HG03575 (cell line): Measurements from ENCODE around the gene TCAIM.

ENCODE experiments used
- ATAC-seq: cut with Tn5 transposase; IDR thresholded peaks from one replicate; pipeline ENCODE4 v1.9.1; 2021; ENCODE audit not compliant: unreplicated experiment, insufficient number of reproducible peaks, low FRiP score; ENCODE audit errors: extremely low read depth

TCAIM gene, protein sequence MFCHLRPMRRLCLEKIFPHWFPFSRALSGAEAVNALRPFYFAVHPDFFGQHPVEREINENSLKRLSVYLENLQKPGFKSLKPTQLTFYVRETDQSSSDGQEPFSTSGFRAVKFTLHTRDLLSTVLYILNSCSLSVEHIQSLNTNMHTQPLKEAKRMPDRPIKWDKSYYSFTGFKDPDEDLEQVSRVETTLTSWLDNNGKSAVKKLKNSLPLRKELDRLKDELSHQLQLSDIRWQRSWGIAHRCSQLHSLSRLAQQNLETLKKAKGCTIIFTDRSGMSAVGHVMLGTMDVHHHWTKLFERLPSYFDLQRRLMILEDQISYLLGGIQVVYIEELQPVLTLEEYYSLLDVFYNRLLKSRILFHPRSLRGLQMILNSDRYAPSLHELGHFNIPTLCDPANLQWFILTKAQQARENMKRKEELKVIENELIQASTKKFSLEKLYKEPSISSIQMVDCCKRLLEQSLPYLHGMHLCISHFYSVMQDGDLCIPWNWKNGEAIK

DNA sequence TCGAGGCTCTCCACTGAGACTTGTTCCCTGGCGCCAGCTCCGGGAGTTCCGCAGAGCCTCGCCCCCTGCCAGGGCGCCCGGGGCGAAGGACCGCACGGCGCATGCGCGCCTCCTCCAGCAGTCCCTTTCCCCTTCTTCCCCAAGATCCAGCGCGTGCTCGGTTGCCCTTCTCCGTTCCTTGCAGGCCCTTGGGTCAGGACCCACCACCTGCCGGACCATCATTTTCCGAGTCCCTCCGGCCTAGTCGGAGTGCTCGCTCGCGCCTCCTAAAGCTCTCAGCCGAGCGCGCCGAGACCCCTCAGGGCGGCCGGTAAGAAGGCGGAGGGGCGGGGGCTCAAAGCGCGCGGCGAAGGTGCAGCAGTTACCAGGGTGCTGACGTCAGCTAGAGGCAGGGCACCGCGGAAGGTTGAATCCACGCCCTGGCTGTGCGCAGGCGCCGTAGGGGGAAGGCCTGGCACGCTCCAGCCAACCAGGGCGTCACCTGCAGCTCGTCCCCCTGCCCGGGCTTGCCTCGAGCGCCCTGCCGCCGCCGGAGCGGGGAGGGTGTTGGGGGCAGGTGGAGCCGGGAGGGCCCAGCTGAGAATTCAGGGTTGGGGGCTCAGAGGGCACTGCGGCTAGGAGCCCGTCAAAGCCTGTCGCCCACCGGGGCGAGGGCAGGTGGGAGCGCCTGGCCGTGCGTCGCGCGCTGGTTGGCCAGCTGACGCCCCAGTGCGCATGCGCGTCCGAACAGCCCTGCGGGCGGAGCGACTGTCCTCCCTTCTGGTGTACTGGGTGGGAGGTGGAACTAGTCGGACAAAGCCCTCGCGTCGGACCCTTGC is at the start of gene TCAIM:
TCAIM (plus strand) TSS at position 757 of the 818 bp plus-strand sequence. CDS start 16,017 bp downstream, outside the sequence.
- ATAC-seq, result peak; percentile 62

DNA sequence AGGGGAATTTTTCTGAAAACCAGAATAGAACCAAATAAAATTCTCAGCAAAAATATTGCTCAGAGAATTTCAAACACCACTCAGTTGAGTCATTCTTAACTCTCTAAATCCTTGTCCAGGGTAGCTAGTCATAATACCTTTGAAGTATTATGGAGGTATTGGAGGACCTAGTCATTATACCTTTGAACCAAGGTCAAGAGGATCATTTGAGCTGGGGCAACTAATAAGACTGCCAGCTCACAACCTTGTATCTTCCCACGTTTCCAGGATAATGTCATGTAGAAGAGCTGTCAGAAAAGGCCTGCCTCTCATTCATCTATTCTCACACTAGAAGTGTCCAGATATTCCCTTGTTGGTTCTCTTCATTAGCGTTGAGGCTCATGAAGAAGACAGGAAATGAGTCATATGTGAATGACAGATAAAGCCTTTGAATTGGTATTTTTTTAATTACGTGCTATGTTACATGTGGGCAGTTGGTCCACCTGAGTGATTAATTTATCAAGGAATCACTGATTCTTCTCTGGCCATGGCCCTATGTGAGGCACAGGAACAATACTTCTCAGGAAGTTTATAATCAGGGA is 48.6 kb upstream of the TCAIM start:
- no peak for ATAC-seq

DNA sequence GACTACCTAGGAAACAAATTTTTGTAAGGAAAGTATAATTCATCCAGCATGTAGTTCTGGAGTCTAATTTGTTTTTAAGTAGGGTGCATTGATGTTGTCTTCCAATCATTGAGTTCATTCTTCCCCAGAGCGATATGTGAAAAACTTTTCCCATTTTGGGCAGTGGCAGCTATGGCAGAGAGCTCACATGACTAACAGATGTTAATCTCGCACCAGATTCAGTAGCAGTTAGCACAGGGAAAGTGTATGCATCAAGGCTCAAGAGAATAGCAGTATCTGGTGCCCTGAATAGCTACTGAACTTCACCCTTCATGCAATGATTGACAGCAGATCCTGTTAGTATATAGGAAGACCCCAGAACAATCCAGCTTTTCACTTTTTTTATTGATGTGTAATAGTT is 46.3 kb upstream of the TCAIM start:
- ATAC-seq, result no peak

DNA sequence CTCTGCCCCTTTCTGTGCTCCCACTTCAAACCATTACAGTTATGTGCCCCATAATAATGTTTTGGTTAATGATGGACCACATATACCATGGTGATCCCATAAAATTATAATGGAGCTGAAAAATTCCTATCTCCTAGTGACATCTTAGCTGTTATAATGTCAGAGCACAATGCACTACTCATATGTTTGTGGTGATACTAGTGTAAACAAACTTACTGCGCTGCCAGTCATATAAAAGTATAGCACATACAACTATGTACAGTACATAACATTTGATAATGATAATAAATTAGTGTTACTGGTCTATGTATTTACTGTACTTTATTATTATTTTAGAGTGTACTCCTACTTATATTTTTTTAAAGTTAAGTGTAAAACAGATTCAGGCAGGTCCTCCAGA is 45.6 kb upstream of the TCAIM start:
- ATAC-seq, result no peak

DNA sequence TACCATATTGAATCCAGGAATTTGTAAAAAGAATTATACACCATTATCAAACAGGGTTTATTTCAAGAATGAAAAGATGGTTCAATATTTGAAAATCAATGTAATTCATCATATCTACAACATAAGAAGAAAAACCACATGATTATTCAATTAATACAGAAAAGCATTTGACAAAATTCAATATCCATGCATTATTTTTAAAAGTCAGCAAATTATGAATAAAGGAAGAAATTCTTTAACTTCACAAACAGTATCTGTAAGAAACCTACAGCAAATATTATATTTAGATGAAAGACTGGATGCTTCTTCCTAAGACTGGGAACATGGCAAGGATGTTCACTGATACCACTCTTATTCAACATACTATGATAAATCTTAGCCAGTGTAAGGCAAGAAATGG is 41.3 kb upstream of the TCAIM start:
- ATAC-seq, result no peak

DNA sequence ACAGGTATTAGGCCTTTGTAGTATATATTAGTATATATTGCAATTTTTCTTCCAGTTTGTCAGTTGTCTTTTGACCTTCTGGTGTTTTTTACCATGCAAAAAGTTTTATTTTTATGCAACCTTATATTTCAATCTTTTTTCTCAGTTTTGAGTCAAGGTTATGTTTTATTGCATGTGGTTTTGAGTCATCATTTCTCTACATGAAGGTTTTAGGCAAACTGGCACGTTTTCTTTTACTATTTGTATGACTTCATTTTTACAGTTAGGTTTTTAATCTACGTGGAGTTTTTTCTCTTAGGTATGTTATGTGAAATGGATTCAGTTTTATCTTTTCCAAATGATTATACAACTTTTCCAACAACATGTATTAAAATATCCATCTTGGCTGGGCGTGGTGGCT is 36.8 kb upstream of the TCAIM start:
- ATAC-seq, result no peak

DNA sequence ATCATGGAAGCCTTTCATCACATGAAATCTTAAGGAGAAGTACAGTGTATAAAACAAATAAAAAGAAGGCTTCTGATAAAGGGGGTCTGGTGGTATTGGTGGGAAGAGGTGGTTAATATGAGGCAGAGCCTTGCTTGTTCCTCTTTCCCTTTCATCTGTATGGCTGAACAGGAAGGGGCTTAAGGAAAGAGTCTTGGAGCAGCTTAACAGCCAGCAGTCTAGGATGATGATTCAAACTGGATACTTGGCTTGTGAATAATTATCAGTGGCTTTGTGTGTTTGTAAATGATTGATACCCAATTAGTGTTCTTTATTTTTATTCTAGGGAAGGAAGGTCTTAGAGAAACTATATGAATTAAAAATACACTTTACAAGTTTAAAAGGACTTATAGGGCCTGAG is 29.1 kb upstream of the TCAIM start:
- no peak for ATAC-seq

DNA sequence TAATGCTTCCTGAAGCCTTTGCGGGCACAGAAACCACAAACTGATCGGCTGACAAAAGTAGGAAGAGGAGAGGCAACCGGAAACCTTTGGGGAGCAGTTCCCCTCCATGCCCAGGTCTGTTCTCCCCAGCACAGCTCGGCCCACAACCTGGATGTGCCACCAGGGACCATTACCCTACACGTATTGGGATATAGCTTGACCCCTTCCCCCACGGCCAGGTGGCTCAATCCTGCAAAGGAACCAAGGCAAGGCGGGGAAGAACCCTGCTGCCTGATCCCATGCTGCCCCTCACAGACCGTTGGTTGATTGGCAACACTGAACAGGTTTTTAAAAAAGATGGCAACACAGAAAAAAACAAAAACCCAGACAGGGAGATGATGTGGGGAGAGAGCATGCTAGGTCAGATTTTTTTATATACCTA is 19.7 kb upstream of the TCAIM start:
- ATAC-seq, result no peak

DNA sequence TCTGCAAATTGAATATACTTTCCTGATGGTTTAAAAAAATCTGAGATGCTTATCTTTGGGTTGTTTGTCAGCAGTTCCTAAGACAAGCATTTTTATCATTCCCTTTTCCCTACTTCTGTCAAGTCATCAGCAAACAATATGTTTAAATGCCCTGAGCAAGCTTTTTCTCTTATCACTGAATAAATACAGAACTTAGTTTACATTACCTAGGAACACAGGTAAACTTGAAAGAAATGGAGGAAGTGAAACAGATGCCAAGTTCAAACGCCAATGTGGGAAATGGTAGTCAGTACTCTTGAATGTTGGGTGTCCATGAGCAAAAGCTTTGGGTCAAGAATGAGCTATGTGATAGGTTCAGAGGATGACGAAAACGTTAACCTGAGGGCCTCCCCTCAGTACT is 17.2 kb upstream of the TCAIM start:
- no peak for ATAC-seq

DNA sequence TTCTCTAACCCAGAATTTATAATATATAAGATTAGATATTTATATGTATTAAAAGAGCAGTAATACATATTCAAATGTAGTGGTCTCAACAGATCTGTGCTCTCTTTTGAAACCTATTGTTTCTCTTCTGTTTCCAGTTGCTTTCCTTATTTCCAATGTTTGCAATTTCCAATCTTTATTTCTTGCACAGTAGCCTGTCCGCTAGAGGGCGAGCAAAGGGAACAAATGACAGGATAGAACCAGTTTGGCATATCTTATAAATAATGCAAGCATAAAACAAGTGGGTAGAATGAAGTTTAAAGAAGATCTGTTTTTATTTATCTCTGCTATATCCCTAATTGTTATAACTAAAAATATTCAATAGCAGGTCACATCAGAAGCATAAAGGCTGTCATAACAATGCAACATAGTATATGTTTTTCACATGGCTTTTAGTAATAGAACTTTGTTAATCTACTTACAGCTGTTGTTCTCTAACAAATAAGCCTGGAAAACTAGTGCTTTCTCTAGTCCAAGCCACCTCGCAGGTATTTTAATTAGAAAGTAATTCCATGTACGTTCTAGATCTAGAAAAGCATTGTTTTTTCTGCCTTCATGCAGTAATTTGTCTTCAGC is 15.1 kb upstream of the TCAIM start:
- no peak for ATAC-seq

DNA sequence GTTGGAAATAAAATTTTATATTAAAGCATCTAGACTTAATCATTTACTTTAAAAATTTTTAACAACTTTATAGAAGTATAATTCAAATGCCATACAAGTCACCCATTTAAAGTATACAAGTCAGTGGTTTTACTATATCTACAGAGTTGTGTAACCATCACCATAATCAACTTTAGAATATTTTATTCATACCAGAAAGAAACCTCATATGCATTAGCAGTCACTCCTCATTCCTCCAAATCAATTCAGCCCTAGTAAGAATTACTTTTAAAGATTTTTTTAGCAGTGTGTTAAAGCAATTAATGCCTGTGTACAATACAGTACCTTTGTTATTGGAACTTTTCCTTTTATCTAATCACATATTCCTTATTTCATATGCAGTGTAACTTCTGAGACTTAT is 14.0 kb upstream of the TCAIM start:
- no peak for ATAC-seq

DNA sequence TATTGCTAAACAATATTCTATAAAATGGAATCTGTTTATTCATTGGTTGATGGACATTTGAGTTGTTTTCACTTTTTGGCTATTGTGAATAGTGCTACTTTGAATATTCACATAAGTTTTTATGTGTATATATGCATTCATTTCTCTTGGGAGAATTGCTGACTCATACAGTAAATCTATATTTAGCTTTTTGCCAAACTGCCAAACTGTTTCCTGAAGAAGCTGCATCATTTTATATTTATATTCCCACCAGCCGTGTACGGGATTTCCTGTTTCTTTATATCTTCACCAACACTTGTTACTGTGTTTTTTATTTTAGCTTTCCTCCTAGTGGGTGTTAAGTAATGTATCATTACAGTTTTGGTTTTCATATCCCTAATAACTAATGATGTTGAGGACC is 12.5 kb upstream of the TCAIM start:
- ATAC-seq, result no peak

DNA sequence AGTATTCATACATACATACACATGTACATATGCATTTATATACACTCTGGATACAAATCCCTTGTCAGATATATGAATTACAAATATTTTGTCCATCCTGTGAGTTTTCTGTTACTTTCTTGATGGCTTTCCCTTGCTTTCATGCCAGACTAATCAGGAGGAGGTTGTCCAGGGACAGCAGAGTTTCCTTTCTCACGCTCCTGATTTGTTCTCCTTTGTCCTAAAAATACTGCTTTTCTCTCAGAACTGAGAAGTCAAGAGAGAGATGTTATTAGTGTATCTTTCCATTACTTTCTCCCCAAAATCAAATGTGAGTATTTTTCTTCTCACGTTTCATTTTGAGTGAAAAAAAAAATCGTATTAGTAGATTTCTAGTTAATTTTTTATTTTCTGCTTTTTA is 12.1 kb upstream of the TCAIM start:
- ATAC-seq, result no peak

DNA sequence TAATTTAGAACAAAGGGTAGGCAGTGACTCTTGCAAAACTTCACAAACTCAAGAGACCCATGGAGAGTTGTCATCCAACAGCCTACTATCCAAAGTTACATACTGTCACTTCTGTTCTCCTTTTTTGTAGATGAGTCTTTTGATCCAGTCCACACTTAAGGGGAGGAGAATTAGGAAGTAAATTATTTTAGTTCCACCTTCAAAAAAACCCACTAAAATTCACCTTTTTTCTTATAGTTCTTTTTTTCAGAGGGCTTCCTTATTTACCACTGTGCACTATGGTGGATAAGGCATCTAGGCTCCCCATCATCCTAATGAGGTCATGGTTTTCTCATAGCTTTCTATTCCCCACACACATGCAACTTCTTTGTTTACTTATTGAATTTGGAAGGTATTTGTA is 8.6 kb upstream of the TCAIM start:
- no peak for ATAC-seq

DNA sequence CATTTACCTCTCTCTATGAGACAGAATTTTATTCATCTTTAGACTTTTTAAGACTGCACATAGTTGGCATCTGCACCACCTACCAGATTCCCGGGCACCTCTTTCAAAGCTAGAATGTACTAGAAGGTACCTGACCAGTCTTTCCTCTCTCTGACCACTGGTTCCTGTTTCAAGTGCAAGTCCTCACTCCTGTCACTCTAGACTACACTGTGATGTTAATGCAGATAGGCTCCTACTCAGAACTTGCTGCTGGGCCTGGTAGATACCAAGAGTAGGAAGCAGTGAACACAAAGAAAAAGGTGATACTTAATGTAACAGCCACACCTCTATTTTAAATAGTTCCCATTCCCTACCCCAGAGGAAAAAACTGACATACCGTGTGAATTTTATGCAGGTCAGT is 8.1 kb upstream of the TCAIM start:
- ATAC-seq, result no peak

DNA sequence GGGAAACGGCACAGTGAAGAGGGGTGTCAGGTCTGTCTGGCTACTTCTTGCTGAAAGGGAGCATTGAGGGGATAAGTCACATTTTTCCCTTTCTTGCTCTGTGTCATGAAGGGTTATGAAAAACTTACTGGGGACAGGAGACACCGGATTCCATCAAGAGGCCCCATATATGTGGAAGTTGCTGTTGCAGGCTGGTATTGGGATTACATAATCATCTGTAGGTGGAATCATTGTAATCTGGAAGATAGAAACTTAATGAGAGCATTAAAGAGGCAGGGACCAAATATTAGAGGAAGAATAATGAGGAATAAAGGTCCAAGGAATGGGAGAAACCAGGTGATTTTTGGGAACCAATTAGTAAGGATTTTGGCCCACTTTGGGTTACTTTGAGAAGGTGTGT is 4.2 kb upstream of the TCAIM start:
- no peak for ATAC-seq

DNA sequence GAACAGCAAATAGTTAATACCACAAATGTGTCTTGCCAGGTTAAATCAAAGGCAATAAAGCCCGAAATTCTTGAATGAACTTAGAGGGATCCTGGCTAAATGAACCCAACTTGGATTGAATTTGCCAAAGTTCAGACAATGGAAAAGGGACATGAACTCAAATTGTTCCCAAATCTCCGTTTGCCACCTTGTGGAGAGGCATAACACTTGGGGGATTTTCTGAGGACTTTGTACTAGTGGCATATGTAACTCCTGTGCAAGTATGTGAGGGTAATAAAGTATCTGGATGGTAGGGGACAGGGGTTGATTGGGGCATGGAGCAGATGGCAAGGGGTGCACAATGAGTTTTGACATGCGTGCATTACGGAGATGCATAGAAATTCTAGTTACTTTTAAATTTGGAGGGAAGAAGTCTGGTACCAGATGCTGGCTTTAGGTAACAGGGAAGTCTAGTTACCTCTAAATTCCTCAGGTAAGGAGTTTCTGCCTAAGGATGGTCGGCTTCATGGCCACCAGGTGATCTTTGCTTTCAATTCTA is 1.2 kb upstream of the TCAIM start:
- no peak for ATAC-seq

DNA sequence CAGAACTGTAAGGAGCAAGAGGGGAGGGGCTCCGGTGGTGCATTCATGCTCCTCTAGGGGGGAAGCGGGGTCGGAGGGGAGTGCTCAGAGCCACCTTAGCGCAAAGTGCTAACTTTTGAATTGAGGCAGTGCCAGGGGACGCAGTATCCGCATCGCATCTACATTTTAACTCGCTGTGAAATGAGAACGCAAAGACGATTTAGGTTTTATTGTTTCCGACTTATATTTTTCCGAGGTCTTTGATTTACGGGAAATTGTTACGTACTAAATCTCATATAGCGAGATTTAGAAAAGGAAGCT is 212 bp downstream of the TCAIM start:
- ATAC-seq, result no peak
